NCI-H2107 treated with DMSO at 0.1 percent for 48 hours (cell line): ENCODE measurements around the gene AGPS.
"Not testable (repeated sequence)": the region's sequence is repeated elsewhere in the genome, so short reads cannot be mapped to it uniquely, and the experiment has no call there.

Source experiments
- DNase-seq: peaks from one replicate; lab custom pipeline; 2025; ENCODE audit not compliant: unreplicated experiment; lab: John Stamatoyannopoulos, UW

Gene AGPS

GRCh38 chr2:177413703-177414102 is 21.1 kb downstream of the AGPS start:
- no peak for DNase-seq

GRCh38 chr2:177419274-177419673 is 26.7 kb downstream of the AGPS start:
- peak; percentile 5 for DNase-seq

- no peak for DNase-seq
These were observed 29.7 kb downstream of the AGPS start for GRCh38 chr2:177422271-177422670.

GRCh38 chr2:177424120-177424519 is 31.5 kb downstream of the AGPS start:
- DNase-seq, result not testable (repeated sequence)

- not testable (repeated sequence) for DNase-seq
These were observed 32.0 kb downstream of the AGPS start for GRCh38 chr2:177424620-177425019.

GRCh38 chr2:177427316-177427715 is 34.7 kb downstream of the AGPS start:
- no peak for DNase-seq

- not testable (repeated sequence) for DNase-seq
These were observed 35.4 kb downstream of the AGPS start for GRCh38 chr2:177427936-177428335.

GRCh38 chr2:177429688-177430325 is 37.2 kb downstream of the AGPS start:
- no peak for DNase-seq

GRCh38 chr2:177430411-177430810 is 37.8 kb downstream of the AGPS start:
- no peak for DNase-seq

GRCh38 chr2:177431111-177431725 is 38.6 kb downstream of the AGPS start:
- DNase-seq, result not testable (repeated sequence)

- DNase-seq, result no peak
These were observed 40.1 kb downstream of the AGPS start for GRCh38 chr2:177432703-177433102.

GRCh38 chr2:177433402-177433801 is 40.8 kb downstream of the AGPS start:
- DNase-seq, result no peak

GRCh38 chr2:177434475-177434874 is 41.9 kb downstream of the AGPS start:
- DNase-seq, result no peak

- DNase-seq, result no peak
These were observed 52.6 kb downstream of the AGPS start for GRCh38 chr2:177445200-177445599.

GRCh38 chr2:177448031-177448430 is 55.5 kb downstream of the AGPS start:
- DNase-seq, result no peak

GRCh38 chr2:177449159-177449558 is 56.6 kb downstream of the AGPS start:
- DNase-seq, result no peak

- DNase-seq, result no peak
These were observed 62.6 kb downstream of the AGPS start for GRCh38 chr2:177455187-177455586.

GRCh38 chr2:177459756-177460155 is 67.2 kb downstream of the AGPS start:
- not testable (repeated sequence) for DNase-seq

GRCh38 chr2:177460973-177461585 is 68.5 kb downstream of the AGPS start:
- DNase-seq, result no peak

- no peak for DNase-seq
These were observed 72.0 kb downstream of the AGPS start for GRCh38 chr2:177464549-177464948.

GRCh38 chr2:177465400-177466138 is 73.0 kb downstream of the AGPS start:
- DNase-seq, result no peak
